MCF 10A (cell line): Measurements from ENCODE around the gene ZNF598. TPM values are rescaled to one million over a fixed set of nuclear protein-coding genes. Genes with fewer than 3 reads are reported as not detected.

Experiments used
- BruUV-seq: library from RNA; stranded (reverse); fragments of 400-500 nt; replicated peaks from 2 replicates; lab custom pipeline; 2021; lab: Mats Ljungman, UMichigan
- CTCF ChIA-PET: fragments of 300-600 bp; sonication (Branson Sonifier 250); formaldehyde crosslinking; extraction: SDS; loops from one replicate; lab custom pipeline; 2021; ENCODE audit warnings: antibody characterized with exemption, inconsistent platforms; lab: Yijun Ruan, JAX
- POLR2A ChIA-PET: fragments of 300-600, 350-650 bp; sonication (Branson Sonifier 250); formaldehyde crosslinking; extraction: SDS; loops from one replicate; lab custom pipeline; 2020; ENCODE audit warnings: antibody characterized with exemption, inconsistent platforms; lab: Yijun Ruan, JAX
- DNase-seq: peaks from one replicate; pipeline ENCODE4 v3.0.0-alpha.2; 2018; ENCODE audit not compliant: unreplicated experiment
- H3K27ac Mint-ChIP-seq: one replicate; pipeline ENCODE4 v1.8.0; 2022; ENCODE audit warnings: mild to moderate bottlenecking, low read depth, mixed read lengths; ENCODE audit not compliant: unreplicated experiment
- H3K27me3 Mint-ChIP-seq: one replicate; pipeline ENCODE4 v1.8.0; 2022; ENCODE audit warnings: mixed read lengths; ENCODE audit not compliant: insufficient read depth, unreplicated experiment
- H3K36me3 Mint-ChIP-seq: one replicate; pipeline ENCODE4 v1.8.0; 2022; ENCODE audit warnings: mild to moderate bottlenecking, moderate library complexity, mixed read lengths; ENCODE audit not compliant: insufficient read depth, unreplicated experiment
- H3K4me1 Mint-ChIP-seq: one replicate; pipeline ENCODE4 v1.8.0; 2022; ENCODE audit warnings: mixed read lengths; ENCODE audit not compliant: insufficient read depth, unreplicated experiment
- H3K4me3 Mint-ChIP-seq: one replicate; pipeline ENCODE4 v1.8.0; 2022; ENCODE audit warnings: mild to moderate bottlenecking, moderate library complexity, mixed read lengths; ENCODE audit not compliant: unreplicated experiment
- H3K9me3 Mint-ChIP-seq: one replicate; pipeline ENCODE4 v1.8.0; 2022; ENCODE audit warnings: mixed read lengths; ENCODE audit not compliant: unreplicated experiment
- CTCF ChIP-seq: fragments of 200-600 bp; IDR thresholded peaks from one replicate; pipeline ENCODE4 v1.8.0; 2022; ENCODE audit warnings: antibody characterized with exemption, mild to moderate bottlenecking; ENCODE audit not compliant: unreplicated experiment
- intact Hi-C: fragments of 100-400 bp; cut with micrococcal nuclease; formaldehyde crosslinking; loops from 2 replicates; pipeline ENCODE4 v1.14.1; 2022
- total RNA-seq: library from RNA; stranded (reverse); gene quantifications from 2 replicates; pipeline ENCODE4 v1.2.3, GENCODE V29; 2022

Gene ZNF598
- total RNA-seq, 1 experiment from 2014 or later, result 252 TPM

- H3K9me3 Mint-ChIP-seq, result no peaks in the 10 kb centered on the region
- TF ChIP-seq CTCF, result no peak
- no peak for DNase-seq
- ChIA-PET CTCF (interaction anchor here (0.6 kb wide), 1 partner anchor 123 kb away, joined by 3 read pairs; no protein-coding TSS in a partner anchor), POLR2A (interaction anchor here (0.5 kb wide), 1 partner anchor 86 kb away, joined by 3 read pairs; no protein-coding TSS in a partner anchor)
- no peaks in the 10 kb centered on the region for H3K27me3 Mint-ChIP-seq
- no peak overlapping the region for H3K27ac Mint-ChIP-seq
- peaks cover 38% of the 10 kb centered on the region for H3K36me3 Mint-ChIP-seq
- no peak overlapping the region for H3K4me3 Mint-ChIP-seq
- peaks cover 6% of the 10 kb centered on the region for H3K4me1 Mint-ChIP-seq
- intact Hi-C loops, result no loop called here
- no TSS peak for BruUV-seq
Measured at GRCh38 chr16:2053211-2053610, 43.6 kb upstream of the ZNF598 start.

GRCh38 chr16:2048116-2048543, 38.5 kb upstream of the ZNF598 start:
- CTCF ChIA-PET, result interaction anchor here (0.5 to 3.4 kb wide), 10 partner anchors 16 to 92 kb away, joined by 3 to 15 read pairs (median 4); no protein-coding TSS in a partner anchor
- POLR2A ChIA-PET, result interaction anchor here (0.6 to 3.0 kb wide), 20 partner anchors 8 to 1623 kb away, joined by 3 to 33 read pairs (median 6); partner anchors contain the start of genes MLST8, NHERF2, RAB11FIP3 and RPS2
- TF ChIP-seq CTCF, result no peak
- intact Hi-C loops, result no loop called here
- Mint-ChIP-seq H3K9me3 (no peaks in the 10 kb centered on the region), H3K36me3 (peaks cover 23% of the 10 kb centered on the region), H3K4me1 (peaks cover 20% of the 10 kb centered on the region), H3K27ac (peak overlapping the region; percentile 63), H3K27me3 (no peaks in the 10 kb centered on the region), H3K4me3 (peak overlapping the region; percentile 86)
- DNase-seq, result no peak
- BruUV-seq, result no TSS peak

GRCh38 chr16:2047330-2048115, 37.9 kb upstream of the ZNF598 start, which contains the start of the genes NTHL1 and TSC2:
TSS of gene NTHL1 (minus strand) at chr16:2047834. CDS start at chr16:2047823, 11 bp downstream.
TSS of gene TSC2 (plus strand) at chr16:2047985. CDS start at chr16:2048616, 631 bp downstream.
- H3K36me3 Mint-ChIP-seq, result peaks cover 23% of the 10 kb centered on the region
- BruUV-seq, result no TSS peak
- intact Hi-C loops, result no loop called here
- POLR2A ChIA-PET, result interaction anchor here (0.6 to 3.0 kb wide), 23 partner anchors 9 to 1622 kb away, joined by 3 to 33 read pairs (median 5); partner anchors contain the start of genes MLST8, NHERF2, RAB11FIP3 and RPS2
- TF ChIP-seq CTCF, result peak; percentile 39
- no peaks in the 10 kb centered on the region for H3K27me3 Mint-ChIP-seq
- H3K4me3 Mint-ChIP-seq, result peak within 1 kb of the TSS; percentile 86
- no peaks in the 10 kb centered on the region for H3K9me3 Mint-ChIP-seq
- peak; percentile 95 for DNase-seq
- H3K27ac Mint-ChIP-seq, result peak within 1 kb of the TSS; percentile 63
- CTCF ChIA-PET, result interaction anchor here (0.6 to 3.4 kb wide), 10 partner anchors 9 to 205 kb away, joined by 3 to 15 read pairs (median 4); no protein-coding TSS in a partner anchor
- peaks cover 23% of the 10 kb centered on the region for H3K4me1 Mint-ChIP-seq

GRCh38 chr16:2046893-2047329, 37.3 kb upstream of the ZNF598 start:
- Mint-ChIP-seq H3K4me3 (peak overlapping the region; percentile 86), H3K27ac (no peak overlapping the region), H3K36me3 (peaks cover 21% of the 10 kb centered on the region), H3K27me3 (no peaks in the 10 kb centered on the region), H3K9me3 (no peaks in the 10 kb centered on the region), H3K4me1 (peaks cover 23% of the 10 kb centered on the region)
- no peak for TF ChIP-seq CTCF
- POLR2A ChIA-PET, result interaction anchor here (0.5 to 3.0 kb wide), 12 partner anchors 9 to 342 kb away, joined by 3 to 33 read pairs (median 6); partner anchors contain the start of genes NHERF2, TRAF7 and ZNF598
- no peak for DNase-seq
- CTCF ChIA-PET, result interaction anchor here (0.6 to 3.4 kb wide), 9 partner anchors 9 to 204 kb away, joined by 3 to 15 read pairs (median 5); no protein-coding TSS in a partner anchor
- intact Hi-C loops, result no loop called here
- BruUV-seq, result no TSS peak
